ENCODE measurements around the gene LDAH.

DNA sequence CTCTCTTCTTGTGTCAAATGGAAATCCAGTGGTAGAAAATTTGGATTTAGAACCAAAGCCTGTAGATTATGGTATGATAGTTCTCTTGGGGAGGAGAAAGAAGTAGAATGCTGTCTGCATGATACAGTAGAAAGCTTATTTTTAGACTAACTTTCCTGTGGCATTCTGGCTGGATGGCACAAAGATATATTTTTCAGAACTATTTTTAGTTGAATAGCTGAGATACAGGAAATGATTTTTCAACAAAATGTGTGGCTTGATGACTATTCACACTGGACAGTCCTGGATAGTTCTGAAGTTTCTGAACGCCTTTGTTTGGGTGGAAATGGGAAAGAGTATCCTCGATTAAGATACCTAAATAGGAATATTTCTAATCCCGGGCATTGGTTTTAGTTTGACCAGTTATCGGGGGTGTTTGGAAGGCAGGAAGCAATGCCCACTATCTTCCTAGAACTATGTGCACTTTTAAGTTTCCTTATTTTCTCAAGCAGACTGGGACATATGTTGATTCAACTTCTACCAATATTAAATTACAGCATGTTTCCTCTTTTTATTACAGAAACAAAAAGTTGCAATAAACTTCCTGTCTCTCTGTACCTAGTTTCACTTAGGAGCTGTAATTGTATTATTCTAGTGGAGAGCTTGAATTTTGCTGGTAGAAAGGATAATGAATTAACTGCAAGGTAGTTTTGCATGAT, 123.8 kb downstream of the LDAH start:
- no peak for TF ChIP-seq POLR2A (IDR thresholded peaks at IDR 0.05)
- TF ChIP-seq, protein P1, sequence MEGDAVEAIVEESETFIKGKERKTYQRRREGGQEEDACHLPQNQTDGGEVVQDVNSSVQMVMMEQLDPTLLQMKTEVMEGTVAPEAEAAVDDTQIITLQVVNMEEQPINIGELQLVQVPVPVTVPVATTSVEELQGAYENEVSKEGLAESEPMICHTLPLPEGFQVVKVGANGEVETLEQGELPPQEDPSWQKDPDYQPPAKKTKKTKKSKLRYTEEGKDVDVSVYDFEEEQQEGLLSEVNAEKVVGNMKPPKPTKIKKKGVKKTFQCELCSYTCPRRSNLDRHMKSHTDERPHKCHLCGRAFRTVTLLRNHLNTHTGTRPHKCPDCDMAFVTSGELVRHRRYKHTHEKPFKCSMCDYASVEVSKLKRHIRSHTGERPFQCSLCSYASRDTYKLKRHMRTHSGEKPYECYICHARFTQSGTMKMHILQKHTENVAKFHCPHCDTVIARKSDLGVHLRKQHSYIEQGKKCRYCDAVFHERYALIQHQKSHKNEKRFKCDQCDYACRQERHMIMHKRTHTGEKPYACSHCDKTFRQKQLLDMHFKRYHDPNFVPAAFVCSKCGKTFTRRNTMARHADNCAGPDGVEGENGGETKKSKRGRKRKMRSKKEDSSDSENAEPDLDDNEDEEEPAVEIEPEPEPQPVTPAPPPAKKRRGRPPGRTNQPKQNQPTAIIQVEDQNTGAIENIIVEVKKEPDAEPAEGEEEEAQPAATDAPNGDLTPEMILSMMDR (IDR thresholded peaks at IDR 0.05): no peak
